Measurements from ENCODE around the gene C1QTNF7.

DNA sequence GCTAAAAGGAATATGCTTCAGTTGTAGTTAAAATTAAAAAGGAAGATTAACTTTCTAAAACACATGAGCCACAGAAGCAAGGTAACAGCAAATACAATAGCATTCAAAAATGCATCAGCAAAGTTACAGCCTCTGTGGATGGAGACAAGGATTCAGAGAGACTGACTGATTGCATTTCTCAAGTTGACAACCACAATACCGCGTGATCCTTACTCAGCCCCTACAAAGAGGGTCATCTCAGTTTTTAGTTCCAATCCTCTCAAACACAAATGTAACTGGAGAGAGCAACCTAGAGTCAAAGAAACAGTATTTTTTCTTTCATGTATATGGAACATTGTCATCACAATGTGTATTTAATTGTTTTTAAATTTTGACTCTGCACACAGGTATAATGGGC lies 14.2 kb upstream of the C1QTNF7 start:
- TF ChIP-seq CTCF (IDR thresholded peaks at IDR 0.05; ENCODE audit: borderline replicate concordance, extremely low read depth, low read length, poor library complexity, severe bottlenecking) (no peak), EZH2 (IDR thresholded peaks at IDR 0.05; ENCODE audit: borderline replicate concordance, low read depth, low read length, severe bottlenecking) (no peak)

Data from DND-41 (cell line).